Mesenchymal stem cell (in vitro differentiated cells and primary cell): ENCODE data around the gene ROR2.
"Not testable (repeated sequence)": the region's sequence is repeated elsewhere in the genome, so short reads cannot be mapped to it uniquely, and the experiment has no call there.

Experiments
- DNase-seq: peaks from one replicate; pipeline ENCODE4 v3.0.0-alpha.2; 2013
- H2AFZ ChIP-seq: one replicate; pipeline ENCODE4 v1.6.1; 2013; ENCODE audit warnings: low read depth, mild to moderate bottlenecking, control low read depth, inconsistent platforms, low read length, moderate library complexity
- H2AK5ac ChIP-seq: 2 replicates; pipeline ENCODE4 v1.6.1; 2013; ENCODE audit warnings: low read length, moderate library complexity, mild to moderate bottlenecking, inconsistent platforms; ENCODE audit not compliant: severe bottlenecking
- H2BK120ac ChIP-seq: one replicate; pipeline ENCODE4 v1.6.1; 2013; ENCODE audit warnings: low read depth, mild to moderate bottlenecking, inconsistent platforms, low read length, moderate library complexity
- H2BK12ac ChIP-seq, 2 experiments: one replicate each; pipeline ENCODE4 v1.6.1; 2013; ENCODE audit warnings: inconsistent platforms in 2 of 2, low read length in 2 of 2, mild to moderate bottlenecking in 2 of 2, moderate library complexity in 2 of 2, control low read depth in 1 of 2
- H2BK15ac ChIP-seq: one replicate; pipeline ENCODE4 v1.6.1; 2013; ENCODE audit warnings: mild to moderate bottlenecking, low read depth, inconsistent platforms; ENCODE audit not compliant: poor library complexity, severe bottlenecking
- H2BK5ac ChIP-seq: 2 replicates; pipeline ENCODE4 v1.6.1; 2013; ENCODE audit warnings: low read depth, mild to moderate bottlenecking, low read length, control low read depth, inconsistent platforms; ENCODE audit not compliant: poor library complexity, severe bottlenecking
- H3K14ac ChIP-seq, 2 experiments: one replicate each; pipeline ENCODE4 v1.6.1; 2013; ENCODE audit warnings: inconsistent platforms in 2 of 2, low read length in 2 of 2, control low read depth in 1 of 2, mild to moderate bottlenecking in 1 of 2, moderate library complexity in 1 of 2
- H3K18ac ChIP-seq, 2 experiments: one replicate each; pipeline ENCODE4 v1.6.1; 2013; ENCODE audit warnings: inconsistent platforms in 2 of 2, low read length in 2 of 2, control low read depth in 1 of 2, low read depth in 1 of 2, mild to moderate bottlenecking in 1 of 2
- H3K23ac ChIP-seq, 2 experiments: one replicate each; pipeline ENCODE4 v1.6.1; 2013; ENCODE audit warnings: inconsistent platforms in 2 of 2, low read length in 2 of 2, mild to moderate bottlenecking in 2 of 2, moderate library complexity in 2 of 2, control low read depth in 1 of 2
- H3K27ac ChIP-seq: 2 replicates; pipeline ENCODE4 v1.5.1; 2013; ENCODE audit warnings: mild to moderate bottlenecking, moderate library complexity, low read length, control low read depth, inconsistent platforms; ENCODE audit not compliant: poor library complexity, severe bottlenecking
- H3K27me3 ChIP-seq, 2 experiments: 2 replicates each; pipeline versions ENCODE4 v1.6.1 to v1.7.0; 2013; ENCODE audit warnings: low read length in 2 of 2, mild to moderate bottlenecking in 2 of 2, moderate library complexity in 2 of 2, control low read depth in 1 of 2, inconsistent platforms in 1 of 2; ENCODE audit not compliant: control insufficient read depth in 1 of 2, insufficient read depth in 1 of 2
- H3K36me3 ChIP-seq, 2 experiments: 2 replicates each; pipeline versions ENCODE4 v1.6.1 to v1.7.0; 2013; ENCODE audit warnings: low read length in 2 of 2, control low read depth in 1 of 2, inconsistent platforms in 1 of 2, low read depth in 1 of 2, mild to moderate bottlenecking in 1 of 2; ENCODE audit not compliant: insufficient read depth in 2 of 2, control insufficient read depth in 1 of 2
- H3K4ac ChIP-seq, 2 experiments: one replicate each; pipeline ENCODE4 v1.6.1; 2013; ENCODE audit warnings: inconsistent platforms in 2 of 2, low read length in 2 of 2, mild to moderate bottlenecking in 2 of 2, moderate library complexity in 2 of 2, control low read depth in 1 of 2, low read depth in 1 of 2
- H3K4me1 ChIP-seq: 2 replicates; pipeline ENCODE4 v1.6.1; 2013; ENCODE audit warnings: low read depth, low read length, control low read depth; ENCODE audit not compliant: control insufficient read depth, insufficient read depth
- H3K4me2 ChIP-seq: 2 replicates; pipeline ENCODE4 v1.6.1; 2013; ENCODE audit warnings: low read length, mild to moderate bottlenecking, inconsistent platforms; ENCODE audit not compliant: poor library complexity, severe bottlenecking
- H3K4me3 ChIP-seq, 2 experiments: 2 replicates each; pipeline versions ENCODE4 v1.5.1 to v1.7.0; 2013; ENCODE audit warnings: low read length in 2 of 2, mild to moderate bottlenecking in 2 of 2, control low read depth in 1 of 2, low read depth in 1 of 2; ENCODE audit not compliant: insufficient read depth in 1 of 2
- H3K79me1 ChIP-seq: replicated peaks from 2 replicates; pipeline ENCODE4 v1.6.1; 2013; ENCODE audit warnings: mild to moderate bottlenecking, control low read depth, low read length, inconsistent platforms; ENCODE audit not compliant: poor library complexity, severe bottlenecking
- H3K9ac ChIP-seq: 2 replicates; pipeline ENCODE4 v1.7.0; 2013; ENCODE audit warnings: mild to moderate bottlenecking, low read length, moderate library complexity
- H3K9me3 ChIP-seq: 2 replicates; pipeline ENCODE4 v1.7.0; 2013; ENCODE audit warnings: mild to moderate bottlenecking, low read length; ENCODE audit not compliant: control insufficient read depth
- H4K8ac ChIP-seq: one replicate; pipeline ENCODE4 v1.6.1; 2013; ENCODE audit warnings: inconsistent platforms, mild to moderate bottlenecking, low read length, moderate library complexity
- H4K91ac ChIP-seq: one replicate; pipeline ENCODE4 v1.6.1; 2013; ENCODE audit warnings: mild to moderate bottlenecking, low read length, inconsistent platforms
- WGBS: methylation state at CpG from one replicate; pipeline ENCODE4 v1.1.7; 2013; ENCODE audit warnings: mixed read lengths; 5-methylcytosine and 5-hydroxymethylcytosine counted together

The ROR2 gene

GRCh38 chr9:91975254-91975653 is 25.2 kb upstream of the ROR2 start:
- not testable (repeated sequence) for H3K14ac ChIP-seq, H3K36me3 ChIP-seq, H3K9ac ChIP-seq, H3K79me1 ChIP-seq, H2BK15ac ChIP-seq, H2AK5ac ChIP-seq, H3K4ac ChIP-seq, H2AFZ ChIP-seq, H2BK120ac ChIP-seq, H3K4me3 ChIP-seq, H2BK5ac ChIP-seq, H3K27ac ChIP-seq, H3K23ac ChIP-seq, H3K4me1 ChIP-seq, DNase-seq, H3K9me3 ChIP-seq, H2BK12ac ChIP-seq, H3K4me2 ChIP-seq, H4K91ac ChIP-seq, H4K8ac ChIP-seq, H3K18ac ChIP-seq
- WGBS, result no CpG with 5 or more reads among the region's 2 CpGs
- peaks cover 6 to 10% of the 10 kb centered on the region in 2 experiments for H3K27me3 ChIP-seq

- Histone ChIP-seq H3K18ac (no peak overlapping the region), H3K4me2 (no peak overlapping the region), H2BK5ac (no peak overlapping the region), H3K36me3 (no peaks in the 10 kb centered on the region), H3K27ac (no peak overlapping the region), H3K9me3 (no peaks in the 10 kb centered on the region), H3K4me3 (no peak overlapping the region), H2AK5ac (no peak overlapping the region), H3K4me1 (no peaks in the 10 kb centered on the region), H3K23ac (no peak overlapping the region), H2BK15ac (no peak overlapping the region), H4K91ac (no peak overlapping the region), H3K27me3 (peaks cover 6 to 10% of the 10 kb centered on the region in 2 experiments), H2AFZ (no peak overlapping the region), H3K79me1 (no peaks in the 10 kb centered on the region), H4K8ac (no peak overlapping the region), H3K4ac (no peak overlapping the region), H2BK120ac (no peak overlapping the region), H3K9ac (no peak overlapping the region), H3K14ac (no peak overlapping the region), H2BK12ac (no peak overlapping the region)
- no peak for DNase-seq
- 35% methylated on average over 2 of the region's 2 CpGs for WGBS
Observed at GRCh38 chr9:91972711-91973110, 22.7 kb upstream of the ROR2 start.

- Histone ChIP-seq H2AFZ (no peak overlapping the region), H3K79me1 (no peaks in the 10 kb centered on the region), H3K4me3 (no peak overlapping the region), H2BK12ac (no peak overlapping the region), H3K14ac (no peak overlapping the region), H3K9ac (no peak overlapping the region), H3K4me1 (no peaks in the 10 kb centered on the region), H3K4me2 (no peak overlapping the region), H3K9me3 (no peaks in the 10 kb centered on the region), H4K8ac (no peak overlapping the region), H3K18ac (no peak overlapping the region), H4K91ac (no peak overlapping the region), H2BK15ac (no peak overlapping the region), H2AK5ac (no peak overlapping the region), H2BK5ac (no peak overlapping the region), H3K23ac (no peak overlapping the region), H3K27me3 (peaks cover 6 to 10% of the 10 kb centered on the region in 2 experiments), H3K27ac (no peak overlapping the region), H3K36me3 (no peaks in the 10 kb centered on the region), H3K4ac (no peak overlapping the region), H2BK120ac (no peak overlapping the region)
- no peak for DNase-seq
- 62% methylated on average over 4 of the region's 4 CpGs for WGBS
Observed at GRCh38 chr9:91972076-91972626, 22.1 kb upstream of the ROR2 start.

- Histone ChIP-seq H2AK5ac (no peak overlapping the region), H3K14ac (no peak overlapping the region), H3K9ac (no peak overlapping the region), H3K27ac (no peak overlapping the region), H3K4ac (no peak overlapping the region), H2BK15ac (no peak overlapping the region), H2BK12ac (no peak overlapping the region), H3K79me1 (no peaks in the 10 kb centered on the region), H3K27me3 (peaks cover 3 to 6% of the 10 kb centered on the region in 2 experiments), H3K36me3 (no peaks in the 10 kb centered on the region), H3K9me3 (peaks cover 11% of the 10 kb centered on the region), H2AFZ (no peak overlapping the region), H4K8ac (no peak overlapping the region), H4K91ac (no peak overlapping the region), H3K4me1 (no peaks in the 10 kb centered on the region), H3K4me2 (no peak overlapping the region), H3K4me3 (no peak overlapping the region), H2BK120ac (no peak overlapping the region), H3K23ac (no peak overlapping the region), H3K18ac (no peak overlapping the region), H2BK5ac (no peak overlapping the region)
- 94% methylated on average over 1 of the region's 3 CpGs for WGBS
- DNase-seq, result no peak
Observed at GRCh38 chr9:91967259-91967658, 17.2 kb upstream of the ROR2 start.
